OCI-LY7 (cell line): ENCODE measurements around the gene MRPS18A. TPM values are rescaled to one million over a fixed set of nuclear protein-coding genes. Genes with fewer than 3 reads are reported as not detected.
"Not testable (repeated sequence)": the region's sequence is repeated elsewhere in the genome, so short reads cannot be mapped to it uniquely, and the experiment has no call there.

Experiments used
- BruUV-seq: library from RNA; stranded (reverse); fragments of 400-500 nt; replicated peaks from 2 replicates; lab custom pipeline; 2021; lab: Mats Ljungman, UMichigan
- CTCF ChIA-PET: fragments of 300-600 bp; sonication (Branson Sonifier 250); formaldehyde crosslinking; loops from one replicate; lab custom pipeline; 2022; ENCODE audit warnings: antibody characterized with exemption; ENCODE audit not compliant: unreplicated experiment; lab: Charles Lee
- POLR2A ChIA-PET: fragments of 300-600 bp; sonication (Branson Sonifier 250); formaldehyde crosslinking; loops from one replicate; lab custom pipeline; 2022; ENCODE audit warnings: antibody characterized with exemption; lab: Charles Lee
- DNase-seq: peaks from one replicate; pipeline ENCODE4 v3.0.0-alpha.2; 2015; ENCODE audit warnings: low spot score
- H2AFZ ChIP-seq: fragments of 200-600 bp; sonication (generic), shearing (Covaris generic); 2 replicates; pipeline ENCODE4 v1.6.1; 2014; ENCODE audit warnings: mild to moderate bottlenecking, antibody characterized with exemption, low read length, moderate library complexity
- H3K27ac ChIP-seq: fragments of 200-600 bp; sonication (generic); 2 replicates; pipeline ENCODE4 v1.5.1; 2014; ENCODE audit warnings: mixed run types, low read depth, mild to moderate bottlenecking, moderate library complexity, low read length, inconsistent platforms; ENCODE audit not compliant: poor library complexity, severe bottlenecking
- H3K36me3 ChIP-seq: fragments of 200-600 bp; sonication (generic); 2 replicates; pipeline ENCODE4 v1.6.1; 2014; ENCODE audit warnings: mild to moderate bottlenecking, antibody characterized with exemption, low read length, moderate library complexity, mixed read lengths; ENCODE audit not compliant: insufficient read depth
- H3K4me1 ChIP-seq: fragments of 200-600 bp; sonication (generic); 2 replicates; pipeline ENCODE4 v1.5.1; 2014; ENCODE audit warnings: mild to moderate bottlenecking, low read length; ENCODE audit not compliant: insufficient read depth, poor library complexity, severe bottlenecking
- H3K4me2 ChIP-seq: fragments of 200-600 bp; sonication (generic); 2 replicates; pipeline ENCODE4 v1.6.1; 2014; ENCODE audit warnings: mild to moderate bottlenecking, low read length
- H3K4me3 ChIP-seq: fragments of 200-600 bp; sonication (generic); 2 replicates; pipeline ENCODE4 v1.5.1; 2014; ENCODE audit warnings: mild to moderate bottlenecking, low read depth, low read length; ENCODE audit not compliant: poor library complexity, severe bottlenecking
- H3K79me2 ChIP-seq: fragments of 200-600 bp; sonication (generic); 2 replicates; pipeline ENCODE4 v1.6.1; 2016; ENCODE audit warnings: low read depth, mild to moderate bottlenecking, low read length, moderate library complexity, mixed read lengths; ENCODE audit not compliant: insufficient read depth
- H3K9me2 ChIP-seq: fragments of 200-600 bp; sonication (generic); 2 replicates; pipeline ENCODE4 v1.6.1; 2016; ENCODE audit warnings: mild to moderate bottlenecking, low read length, mixed read lengths; ENCODE audit not compliant: insufficient read depth
- H3K9me3 ChIP-seq: fragments of 200-600 bp; sonication (generic); 2 replicates; pipeline ENCODE4 v1.6.1; 2014; ENCODE audit warnings: mild to moderate bottlenecking, mixed run types, low read length, mixed read lengths
- H4K20me1 ChIP-seq: fragments of 200-600 bp; sonication (generic); 2 replicates; pipeline ENCODE4 v1.6.1; 2014; ENCODE audit warnings: mild to moderate bottlenecking, antibody characterized with exemption, low read length, moderate library complexity, mixed read lengths; ENCODE audit not compliant: insufficient read depth
- EZH2phosphoT487 ChIP-seq: fragments of 200-600 bp; sonication (generic); IDR thresholded peaks from 2 replicates; pipeline ENCODE4 v1.6.1; 2018; ENCODE audit warnings: low read depth, borderline replicate concordance, mild to moderate bottlenecking, mixed run types, antibody characterized with exemption, low read length, moderate library complexity, mixed read lengths
- intact Hi-C: fragments of 100-400 bp; cut with micrococcal nuclease; formaldehyde crosslinking; loops from one replicate; pipeline ENCODE4 v1.10.0; 2022; ENCODE audit not compliant: unreplicated experiment
- total RNA-seq, 2 experiments: library from RNA; depleted of rRNA in 1 of 2; stranded (reverse); fragments of >200 nt in 1 of 2; shearing (Covaris generic) in 1 of 2; gene quantifications; 2 replicates each; pipeline ENCODE4 v1.2.3, GENCODE V29; 2014 to 2022
- TF ChIP-seq, protein P1 (sequence below): fragments of 200-600 bp; sonication (generic); conservative IDR thresholded peaks from 2 replicates; pipeline ENCODE4 v1.5.1; 2014; ENCODE audit warnings: mild to moderate bottlenecking, antibody characterized with exemption, low read length, moderate library complexity, mixed read lengths

The MRPS18A gene
- total RNA-seq, 2 experiments from 2014 or later, result 61.6 to 86.1 TPM

DNA sequence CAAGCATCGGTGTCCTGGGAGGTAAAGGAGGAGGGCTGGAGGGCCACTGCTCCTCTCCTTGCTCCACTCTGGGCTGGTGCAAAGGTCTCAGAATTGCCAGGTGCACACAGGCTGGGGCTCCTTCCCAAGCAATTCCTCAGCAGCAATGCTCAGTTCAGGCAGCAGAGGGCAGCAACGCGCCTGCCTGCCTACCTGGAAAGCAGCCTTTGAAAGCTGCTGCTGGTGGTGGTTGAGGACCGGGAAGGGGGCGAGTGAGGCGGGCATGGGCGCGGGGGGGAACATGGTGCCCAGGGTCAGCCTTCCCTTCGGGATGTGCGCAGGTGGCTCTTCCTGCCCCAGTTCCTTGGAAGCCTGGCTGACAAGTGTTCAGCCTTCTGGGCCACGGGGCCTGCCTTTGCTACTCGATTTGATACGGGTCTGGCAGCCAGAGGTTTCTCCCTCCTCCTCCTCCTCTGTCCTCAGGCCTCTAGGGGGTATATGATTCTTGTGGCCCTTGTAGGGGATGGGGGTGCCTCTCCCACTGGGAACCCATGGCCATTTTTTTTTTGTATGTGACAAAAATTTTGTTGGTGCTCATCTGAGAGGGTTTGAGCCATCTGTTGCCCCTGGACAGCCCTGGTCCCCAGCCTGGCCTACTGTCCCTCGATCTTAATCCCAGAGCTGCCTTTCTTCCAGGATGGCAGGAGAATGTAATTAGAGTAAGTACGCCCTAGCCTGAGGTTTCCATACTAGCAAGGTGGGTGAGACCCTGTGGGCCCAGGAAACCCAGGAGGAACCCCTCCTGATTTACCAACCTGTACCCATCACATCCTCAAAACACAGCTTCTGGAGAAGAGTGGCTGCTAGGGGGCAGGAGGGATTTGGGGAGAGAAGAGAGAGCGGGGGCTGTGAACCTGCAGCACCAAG is 20.1 kb downstream of the MRPS18A start:
- Histone ChIP-seq H2AFZ (no peak overlapping the region), H3K4me1 (peaks cover 10% of the 10 kb centered on the region), H3K4me3 (no peak overlapping the region), H3K36me3 (peaks cover 26% of the 10 kb centered on the region), H3K27ac (no peak overlapping the region), H3K9me2 (no peaks in the 10 kb centered on the region), H3K9me3 (no peaks in the 10 kb centered on the region), H3K4me2 (peak overlapping the region; percentile 39; the same call in 1 of the 2 replicates), H3K79me2 (no peaks in the 10 kb centered on the region), H4K20me1 (no peaks in the 10 kb centered on the region)
- TF ChIP-seq, protein P1, sequence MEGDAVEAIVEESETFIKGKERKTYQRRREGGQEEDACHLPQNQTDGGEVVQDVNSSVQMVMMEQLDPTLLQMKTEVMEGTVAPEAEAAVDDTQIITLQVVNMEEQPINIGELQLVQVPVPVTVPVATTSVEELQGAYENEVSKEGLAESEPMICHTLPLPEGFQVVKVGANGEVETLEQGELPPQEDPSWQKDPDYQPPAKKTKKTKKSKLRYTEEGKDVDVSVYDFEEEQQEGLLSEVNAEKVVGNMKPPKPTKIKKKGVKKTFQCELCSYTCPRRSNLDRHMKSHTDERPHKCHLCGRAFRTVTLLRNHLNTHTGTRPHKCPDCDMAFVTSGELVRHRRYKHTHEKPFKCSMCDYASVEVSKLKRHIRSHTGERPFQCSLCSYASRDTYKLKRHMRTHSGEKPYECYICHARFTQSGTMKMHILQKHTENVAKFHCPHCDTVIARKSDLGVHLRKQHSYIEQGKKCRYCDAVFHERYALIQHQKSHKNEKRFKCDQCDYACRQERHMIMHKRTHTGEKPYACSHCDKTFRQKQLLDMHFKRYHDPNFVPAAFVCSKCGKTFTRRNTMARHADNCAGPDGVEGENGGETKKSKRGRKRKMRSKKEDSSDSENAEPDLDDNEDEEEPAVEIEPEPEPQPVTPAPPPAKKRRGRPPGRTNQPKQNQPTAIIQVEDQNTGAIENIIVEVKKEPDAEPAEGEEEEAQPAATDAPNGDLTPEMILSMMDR, result peak; percentile 90
- no peak for TF ChIP-seq EZH2phosphoT487
- POLR2A ChIA-PET, result interaction anchor here (0.6 to 1.2 kb wide), 2 partner anchors 20 to 55 kb away, joined by 3 read pairs; partner anchors contain the start of gene MRPS18A
- intact Hi-C loops, result loop anchor here (1.0 to 5.0 kb wide), 10 partner anchors 39 to 412 kb away; no protein-coding TSS in a partner anchor
- no TSS peak for BruUV-seq
- CTCF ChIA-PET, result interaction anchor here (0.6 to 1.7 kb wide), 6 partner anchors 20 to 411 kb away, joined by 3 to 7 read pairs (median 3); partner anchors contain the start of gene MRPS18A
- DNase-seq, result peak; percentile 78

DNA sequence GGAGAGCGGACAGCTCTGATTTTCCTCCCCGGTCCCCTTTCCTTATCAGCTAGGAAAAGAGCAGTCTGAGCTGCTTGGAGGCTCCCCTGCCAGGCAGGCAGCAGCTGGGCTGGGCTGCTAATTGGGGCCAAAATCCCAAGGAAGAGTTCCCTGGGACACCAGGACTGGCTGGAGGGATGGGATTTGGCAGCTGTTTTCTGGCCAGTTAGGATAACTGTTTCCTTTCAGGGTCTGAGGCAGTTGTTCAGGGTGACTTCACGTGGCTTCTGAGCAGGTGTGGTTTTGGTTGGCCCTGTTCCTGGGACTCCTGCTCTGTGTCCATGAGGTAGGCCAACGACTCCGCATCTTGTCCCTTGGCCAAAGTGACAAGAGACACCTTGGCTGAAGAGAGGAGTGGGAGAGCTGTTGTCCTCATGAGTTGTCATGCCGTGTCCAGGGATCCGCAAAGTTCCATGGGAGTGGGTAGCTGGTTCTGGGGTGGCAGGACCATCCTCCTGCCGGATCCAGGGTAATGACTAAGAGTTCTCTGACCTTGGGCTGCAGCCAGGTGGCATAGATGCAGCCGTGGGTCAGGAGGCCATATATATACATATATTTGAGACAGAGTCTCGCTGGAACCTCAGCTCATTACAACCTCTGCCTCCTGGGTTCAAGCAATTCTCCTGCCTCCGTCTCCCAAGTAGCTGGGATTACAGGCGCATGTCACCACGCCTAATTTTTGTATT is 21.2 kb downstream of the MRPS18A start:
- intact Hi-C loops, result loop anchor here (2.0 to 5.0 kb wide), 3 partner anchors 150 to 336 kb away; no protein-coding TSS in a partner anchor
- Histone ChIP-seq H3K4me2 (no peak overlapping the region), H3K4me3 (no peak overlapping the region), H3K79me2 (no peaks in the 10 kb centered on the region), H3K4me1 (peaks cover 10% of the 10 kb centered on the region), H3K36me3 (peaks cover 15% of the 10 kb centered on the region), H4K20me1 (no peaks in the 10 kb centered on the region), H3K9me2 (no peaks in the 10 kb centered on the region), H2AFZ (no peak overlapping the region), H3K27ac (no peak overlapping the region), H3K9me3 (no peaks in the 10 kb centered on the region)
- ChIA-PET CTCF (interaction anchor here (1.3 kb wide), 1 partner anchor 104 kb away, joined by 3 read pairs; no protein-coding TSS in a partner anchor), POLR2A (interaction anchor here (1.7 kb wide), 1 partner anchor 36 kb away, joined by 5 read pairs; no protein-coding TSS in a partner anchor)
- TF ChIP-seq EZH2phosphoT487, result no peak
- BruUV-seq, result no TSS peak
- no peak for DNase-seq

- no peak overlapping the region for H3K4me3 ChIP-seq
- intact Hi-C loops, result loop anchor here (5.0 kb wide), 1 partner anchor 337 kb away; no protein-coding TSS in a partner anchor
- peaks cover 5% of the 10 kb centered on the region; the same call in 1 of the 2 replicates for H3K36me3 ChIP-seq
- CTCF ChIA-PET, result interaction anchor here (0.6 kb wide), 1 partner anchor 414 kb away, joined by 3 read pairs; no protein-coding TSS in a partner anchor
- H3K9me3 ChIP-seq, result no peaks in the 10 kb centered on the region
- H3K27ac ChIP-seq, result no peak overlapping the region
- H3K9me2 ChIP-seq, result no peaks in the 10 kb centered on the region
- POLR2A ChIA-PET, result interaction anchor here (1.7 kb wide), 1 partner anchor 35 kb away, joined by 5 read pairs; no protein-coding TSS in a partner anchor
- no peak for DNase-seq
- no peak overlapping the region for H3K4me2 ChIP-seq
- H4K20me1 ChIP-seq, result no peaks in the 10 kb centered on the region
- no peaks in the 10 kb centered on the region for H3K79me2 ChIP-seq
- H2AFZ ChIP-seq, result no peak overlapping the region
- BruUV-seq, result no TSS peak
- TF ChIP-seq, protein P1, result no peak
- TF ChIP-seq EZH2phosphoT487, result no peak
- peaks cover 10% of the 10 kb centered on the region for H3K4me1 ChIP-seq
These were observed 22.2 kb downstream of the MRPS18A start for GRCh38 chr6:43665376-43665775.

DNA sequence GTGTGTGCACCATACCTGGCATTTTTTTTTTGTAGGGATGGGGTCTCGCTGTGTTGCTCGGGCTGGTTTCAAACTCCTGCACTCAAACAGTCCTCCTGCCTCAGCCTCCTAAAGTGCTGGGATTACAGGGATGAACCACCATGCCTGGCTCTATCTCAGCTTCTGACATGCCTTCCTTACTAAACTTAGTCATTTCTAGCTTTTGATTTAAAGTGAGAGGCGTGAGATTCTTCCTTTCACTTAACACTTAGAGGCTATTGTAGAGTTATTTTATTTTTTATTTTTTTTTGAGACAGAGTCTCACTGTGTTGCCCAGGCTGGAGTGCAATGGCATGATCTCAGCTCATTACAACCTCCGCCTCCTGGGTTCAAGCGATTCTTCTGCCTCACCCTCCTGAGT is 24.6 kb downstream of the MRPS18A start:
- H3K4me3 ChIP-seq, DNase-seq, H3K27ac ChIP-seq, H4K20me1 ChIP-seq, intact Hi-C loops, H3K9me2 ChIP-seq, BruUV-seq, H3K79me2 ChIP-seq, CTCF ChIA-PET, H3K4me2 ChIP-seq, H3K36me3 ChIP-seq, H2AFZ ChIP-seq, H3K4me1 ChIP-seq, H3K9me3 ChIP-seq: not testable (repeated sequence)
- POLR2A ChIA-PET, result interaction anchor here (0.6 to 1.3 kb wide), 2 partner anchors 8 to 27 kb away, joined by 3 to 4 read pairs; partner anchors contain the start of gene MAD2L1BP
